Measurements from ENCODE around the gene TRERF1. TPM values are rescaled to one million over a fixed set of nuclear protein-coding genes. Genes with fewer than 3 reads are reported as not detected.

The TRERF1 gene
- total and polyA plus RNA-seq, 2 of the 8 experiments (the other 6 are each of a cell fraction or from before 2014, with no cell fraction given), result 10.8 to 21.5 TPM

DNA sequence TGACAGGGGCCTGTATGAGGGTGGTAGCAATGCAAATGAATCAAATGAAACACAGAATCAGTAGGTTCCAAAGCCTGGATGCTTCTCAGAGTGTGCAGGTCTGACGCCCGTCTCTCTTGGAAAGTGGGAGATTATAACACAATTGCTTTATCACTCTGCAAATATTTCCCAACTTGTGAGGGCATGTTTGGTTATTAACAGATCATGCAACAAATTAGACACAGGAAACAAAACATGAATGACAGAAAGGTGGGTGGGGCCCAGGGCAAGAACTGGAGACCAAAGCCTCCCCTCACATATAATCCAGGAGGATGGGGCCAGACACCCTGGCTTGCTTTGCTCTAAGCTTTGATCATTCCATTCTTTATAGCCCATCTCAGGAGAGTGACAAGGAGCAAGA is 125.5 kb downstream of the TRERF1 start:
- H2BK5ac ChIP-seq (ENCODE audit: low read depth, low read length), result no peak overlapping the region
- H4K5ac ChIP-seq (ENCODE audit: insufficient read length, low read depth, low read length), result no peak overlapping the region
- peaks cover 6 to 15% of the 10 kb centered on the region in 2 experiments for H4K20me1 ChIP-seq (replicated peaks in 1 of 2; ENCODE audit: control insufficient read depth in 1 of 2, insufficient read depth in 2 of 2, low read length in 2 of 2)
- peaks cover 0 to 73% of the 10 kb centered on the region in 2 experiments; a peak in 3 of 4 replicates for H3K79me2 ChIP-seq (ENCODE audit: control insufficient read depth in 1 of 2, insufficient read depth in 2 of 2, low read length in 2 of 2)
- H3K36me3 ChIP-seq (ENCODE audit: control insufficient read depth in 2 of 4, insufficient read depth in 4 of 4, low read length in 3 of 4), result no peaks in the 10 kb centered on the region
- no peak overlapping the region for H3K56ac ChIP-seq (replicated peaks; ENCODE audit: insufficient read length, low read depth, low read length)
- no peak overlapping the region for H4K8ac ChIP-seq (ENCODE audit: extremely low read depth, insufficient read depth, low read length)
- H3K18ac ChIP-seq (ENCODE audit: extremely low read depth, low read length), result no peak overlapping the region
- H3K4me3 ChIP-seq (ENCODE audit: extremely low read depth in 1 of 4, insufficient read depth in 2 of 4, low read depth in 3 of 4, low read length in 4 of 4), result no peak overlapping the region
- H4K91ac ChIP-seq (replicated peaks; ENCODE audit: insufficient read length, low read length), result no peak overlapping the region
- DNase-seq (ENCODE audit: low read depth in 1 of 2, low spot score in 2 of 2), result no peak
- no peak overlapping the region for H3K4me2 ChIP-seq (ENCODE audit: insufficient read depth in 1 of 2, low read depth in 2 of 2, low read length in 2 of 2)
- no peak for FAIRE-seq
- H2BK20ac ChIP-seq (ENCODE audit: low read length), result no peak overlapping the region
- H3K9ac ChIP-seq (replicated peaks in 1 of 4; ENCODE audit: extremely low read depth in 1 of 4, low read depth in 3 of 4, low read length in 3 of 4), result no peak overlapping the region
- no peak overlapping the region for H3K27ac ChIP-seq (ENCODE audit: low read depth, low read length)
- no peak overlapping the region for H3K23ac ChIP-seq (ENCODE audit: insufficient read length)
- no peak overlapping the region for H2BK12ac ChIP-seq (ENCODE audit: low read depth, low read length)
- H3K4me1 ChIP-seq (replicated peaks in 1 of 4; ENCODE audit: control insufficient read depth in 3 of 4, insufficient read depth in 4 of 4, low read length in 3 of 4), result no peaks in the 10 kb centered on the region
- POLR2A ChIA-PET (ENCODE audit: partially characterized antibody), result interaction anchor here (1.4 kb wide), 1 partner anchor 10 kb away, joined by 3 read pairs; no protein-coding TSS in a partner anchor
- H2AK5ac ChIP-seq (ENCODE audit: low read depth, low read length), result no peak overlapping the region
- no peaks in the 10 kb centered on the region for H3K9me3 ChIP-seq (ENCODE audit: insufficient read depth in 2 of 2, low read depth in 1 of 2, low read length in 1 of 2)
- H3K4ac ChIP-seq (replicated peaks; ENCODE audit: insufficient read length, low read depth, low read length), result no peak overlapping the region
- H2BK120ac ChIP-seq (replicated peaks; ENCODE audit: low read depth, low read length), result no peak overlapping the region
- H3K14ac ChIP-seq (ENCODE audit: insufficient read length), result no peak overlapping the region
- H3K79me1 ChIP-seq (ENCODE audit: low read depth, low read length), result peaks cover 8% of the 10 kb centered on the region; the same call in 1 of the 2 replicates
- H3K23me2 ChIP-seq (ENCODE audit: low read depth, low read length), result no peaks in the 10 kb centered on the region
- no peak overlapping the region for H2BK15ac ChIP-seq (ENCODE audit: low read length)
- CTCF ChIA-PET (ENCODE audit: partially characterized antibody), result interaction anchor here (0.6 to 2.2 kb wide), 2 partner anchors 183 to 221 kb away, joined by 3 to 6 read pairs; no protein-coding TSS in a partner anchor
- no peak overlapping the region for H2AFZ ChIP-seq (ENCODE audit: low read length)
- WGBS, 2 experiments (ENCODE audit: extremely low coverage in 1 of 2, insufficient coverage in 1 of 2, insufficient read length in 1 of 2, insufficient replicate concordance in 2 of 2, low coverage in 1 of 2, low lambda C conversion rate in 2 of 2, missing lambda C conversion rate in 1 of 2), result 94% methylated on average over 2 of the region's 2 CpGs; no CpG with 5 or more reads in 1 of the 2 experiments
- H3K27me3 ChIP-seq (replicated peaks in 1 of 4; ENCODE audit: control insufficient read depth in 3 of 4, extremely low read depth in 1 of 4, insufficient read depth in 3 of 4, low read length in 3 of 4), result no peaks in the 10 kb centered on the region
- TF ChIP-seq SIX5 (IDR thresholded peaks at IDR 0.05; ENCODE audit: low read depth, low read length), result no peak
- TF ChIP-seq, protein P1, sequence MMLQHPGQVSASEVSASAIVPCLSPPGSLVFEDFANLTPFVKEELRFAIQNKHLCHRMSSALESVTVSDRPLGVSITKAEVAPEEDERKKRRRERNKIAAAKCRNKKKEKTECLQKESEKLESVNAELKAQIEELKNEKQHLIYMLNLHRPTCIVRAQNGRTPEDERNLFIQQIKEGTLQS (IDR thresholded peaks at IDR 0.05; ENCODE audit: insufficient read depth, low read depth, low read length), result no peak
- TF ChIP-seq BCL11A (IDR thresholded peaks at IDR 0.05; ENCODE audit: low read depth in 2 of 2, low read length in 2 of 2), result no peak
- TF ChIP-seq, protein P2, sequence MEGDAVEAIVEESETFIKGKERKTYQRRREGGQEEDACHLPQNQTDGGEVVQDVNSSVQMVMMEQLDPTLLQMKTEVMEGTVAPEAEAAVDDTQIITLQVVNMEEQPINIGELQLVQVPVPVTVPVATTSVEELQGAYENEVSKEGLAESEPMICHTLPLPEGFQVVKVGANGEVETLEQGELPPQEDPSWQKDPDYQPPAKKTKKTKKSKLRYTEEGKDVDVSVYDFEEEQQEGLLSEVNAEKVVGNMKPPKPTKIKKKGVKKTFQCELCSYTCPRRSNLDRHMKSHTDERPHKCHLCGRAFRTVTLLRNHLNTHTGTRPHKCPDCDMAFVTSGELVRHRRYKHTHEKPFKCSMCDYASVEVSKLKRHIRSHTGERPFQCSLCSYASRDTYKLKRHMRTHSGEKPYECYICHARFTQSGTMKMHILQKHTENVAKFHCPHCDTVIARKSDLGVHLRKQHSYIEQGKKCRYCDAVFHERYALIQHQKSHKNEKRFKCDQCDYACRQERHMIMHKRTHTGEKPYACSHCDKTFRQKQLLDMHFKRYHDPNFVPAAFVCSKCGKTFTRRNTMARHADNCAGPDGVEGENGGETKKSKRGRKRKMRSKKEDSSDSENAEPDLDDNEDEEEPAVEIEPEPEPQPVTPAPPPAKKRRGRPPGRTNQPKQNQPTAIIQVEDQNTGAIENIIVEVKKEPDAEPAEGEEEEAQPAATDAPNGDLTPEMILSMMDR (IDR thresholded peaks at IDR 0.05; ENCODE audit: control extremely low read depth in 1 of 3, insufficient read depth in 1 of 3, low read depth in 1 of 3, low read length in 3 of 3), result no peak
- TF ChIP-seq YY1 (IDR thresholded peaks at IDR 0.05; ENCODE audit: low read depth, low read length), result no peak
- no peak for TF ChIP-seq HDAC2 (IDR thresholded peaks at IDR 0.05; ENCODE audit: borderline replicate concordance in 1 of 2, low read depth in 2 of 2, low read length in 2 of 2)
- no peak for TF ChIP-seq EZH2 (IDR thresholded peaks at IDR 0.05; ENCODE audit: low read depth, low read length, severe bottlenecking)
- no peak for TF ChIP-seq JUN (IDR thresholded peaks at IDR 0.05; ENCODE audit: low read depth, low read length)
- TF ChIP-seq, protein P3, sequence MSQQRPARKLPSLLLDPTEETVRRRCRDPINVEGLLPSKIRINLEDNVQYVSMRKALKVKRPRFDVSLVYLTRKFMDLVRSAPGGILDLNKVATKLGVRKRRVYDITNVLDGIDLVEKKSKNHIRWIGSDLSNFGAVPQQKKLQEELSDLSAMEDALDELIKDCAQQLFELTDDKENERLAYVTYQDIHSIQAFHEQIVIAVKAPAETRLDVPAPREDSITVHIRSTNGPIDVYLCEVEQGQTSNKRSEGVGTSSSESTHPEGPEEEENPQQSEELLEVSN (IDR thresholded peaks at IDR 0.05), result no peak

All from H1 (cell line).